HepG2 (cell line): ENCODE data around the gene KLF6. TPM values are rescaled to one million over a fixed set of nuclear protein-coding genes. Genes with fewer than 3 reads are reported as not detected.

Experiments used
- BCL6 ChIP-seq: IDR thresholded peaks from 2 replicates; pipeline ENCODE4 v1.6.1; 2016; ENCODE audit warnings: missing genetic modification reagents, missing compliant biosample characterization
- BORCS8-MEF2B ChIP-seq: sonication (generic); formaldehyde crosslinking; IDR thresholded peaks from 2 replicates; pipeline ENCODE4 v1.8.0; 2022; ENCODE audit warnings: mild to moderate bottlenecking, missing genetic modification reagents
- GABPB1 ChIP-seq: IDR thresholded peaks from 2 replicates; pipeline ENCODE4 v1.6.1; 2016; ENCODE audit warnings: mild to moderate bottlenecking, missing genetic modification reagents, moderate library complexity, missing compliant biosample characterization
- HNRNPL ChIP-seq: fragments of 200-400 bp; formaldehyde crosslinking; IDR thresholded peaks from 2 replicates; pipeline ENCODE4 v1.6.1; 2017; ENCODE audit warnings: mild to moderate bottlenecking, low read depth, low read length
- IRF2 ChIP-seq: IDR thresholded peaks from 2 replicates; pipeline ENCODE4 v1.6.1; 2018; ENCODE audit warnings: missing genetic modification reagents, missing compliant biosample characterization
- LCORL ChIP-seq, 2 experiments: fragments of 450-650 bp in 1 of 2; sonication (generic) in 1 of 2; formaldehyde crosslinking in 1 of 2; IDR thresholded peaks; 2 replicates each; pipeline versions ENCODE4 v1.5.0 to v1.6.1; 2017 to 2020; ENCODE audit warnings: antibody characterized with exemption in 1 of 2, missing genetic modification reagents in 1 of 2
- MBD4 ChIP-seq: IDR thresholded peaks from 2 replicates; pipeline ENCODE4 v1.6.1; 2012; ENCODE audit warnings: low read length, inconsistent platforms, borderline replicate concordance
- MED1 ChIP-seq: sonication (generic); formaldehyde crosslinking; IDR thresholded peaks from 2 replicates; pipeline ENCODE4 v1.4.0; 2020; ENCODE audit warnings: missing genetic modification reagents
- MIER2 ChIP-seq: IDR thresholded peaks from 2 replicates; pipeline ENCODE4 v1.6.1; 2016; ENCODE audit warnings: missing biosample characterization, missing genetic modification reagents
- MIXL1 ChIP-seq: IDR thresholded peaks from 2 replicates; pipeline ENCODE4 v1.6.1; 2016
- RARA ChIP-seq: IDR thresholded peaks from 2 replicates; pipeline ENCODE4 v1.6.1; 2016; ENCODE audit warnings: missing genetic modification reagents, missing compliant biosample characterization
- SALL1 ChIP-seq: sonication (generic); formaldehyde crosslinking; IDR thresholded peaks from 2 replicates; pipeline ENCODE4 v1.8.0; 2022; ENCODE audit warnings: mild to moderate bottlenecking, missing genetic modification reagents
- SMC3 ChIP-seq: IDR thresholded peaks from 2 replicates; pipeline ENCODE4 v1.6.1; 2011; ENCODE audit warnings: low read length, improper control_type of control experiment
- TBX2 ChIP-seq: sonication (generic); formaldehyde crosslinking; IDR thresholded peaks from 2 replicates; pipeline ENCODE4 v1.5.0; 2020; ENCODE audit warnings: missing genetic modification reagents, mild to moderate bottlenecking, borderline replicate concordance
- ZBTB38 ChIP-seq: sonication (generic); formaldehyde crosslinking; IDR thresholded peaks from 2 replicates; pipeline ENCODE4 v1.5.1; 2020; ENCODE audit warnings: mild to moderate bottlenecking, missing genetic modification reagents
- ZNF674 ChIP-seq: sonication (generic); formaldehyde crosslinking; IDR thresholded peaks from 2 replicates; pipeline ENCODE4 v1.5.0; 2020; ENCODE audit warnings: low read depth, mild to moderate bottlenecking, missing genetic modification reagents
- polyA plus RNA-seq, 8 experiments: library from polyadenylated mRNA; depleted of rRNA in 3 of 8; stranded (reverse) in 7 of 8; unstranded in 1 of 8; fragments of >200 nt; fragmentation: Illumina TruSeq in 4 of 8; extraction: Trizol in 4 of 8; gene quantifications; 2 replicates each; pipeline versions ENCODE4 v1.2.1 to v1.2.3, GENCODE V29; 2011 to 2016; ENCODE audit warnings: low read depth in 4 of 8, missing spikeins in 1 of 8, mixed read lengths in 1 of 8; ENCODE audit not compliant: insufficient read depth in 1 of 8
- total RNA-seq, 5 experiments: library from RNA; depleted of rRNA; stranded (reverse); fragments of >200 nt; fragmentation: Illumina TruSeq; extraction: Trizol; gene quantifications; 2 replicates each; pipeline ENCODE4 v1.2.3, GENCODE V29; 2016; ENCODE audit warnings: low read depth in 1 of 5
- TF ChIP-seq, protein P1 (sequence below): sonication (generic); formaldehyde crosslinking; IDR thresholded peaks from 2 replicates; pipeline ENCODE4 v1.5.0; 2020; ENCODE audit warnings: mild to moderate bottlenecking, missing genetic modification reagents, moderate library complexity
- TF ChIP-seq, protein P2 (sequence below): sonication (generic); formaldehyde crosslinking; IDR thresholded peaks from 2 replicates; pipeline ENCODE4 v1.5.1; 2020; ENCODE audit warnings: missing genetic modification reagents, mild to moderate bottlenecking, borderline replicate concordance
- TF ChIP-seq, protein P3 (sequence below): IDR thresholded peaks from 2 replicates; pipeline ENCODE4 v1.4.0; 2020; ENCODE audit warnings: mild to moderate bottlenecking, missing genetic modification reagents
- TF ChIP-seq, protein P4 (sequence below): sonication (generic); formaldehyde crosslinking; IDR thresholded peaks from 2 replicates; pipeline ENCODE4 v1.4.0; 2020; ENCODE audit warnings: missing genetic modification reagents, borderline replicate concordance

Gene KLF6
- total and polyA plus RNA-seq, 2 of the 13 experiments (the other 11 are each of a cell fraction or from before 2014, with no cell fraction given): 27.0 to 71.9 TPM

- TF ChIP-seq ZBTB38 (CRISPR knock-in tag) (0 out of 2 replicates have a peak, but pooled peaks have one; percentile 43), LCORL (IDR thresholded peaks at IDR 0.05) (no peak), LCORL (CRISPR knock-in tag; IDR thresholded peaks at IDR 0.05) (no peak), IRF2 (CRISPR knock-in tag) (0 out of 2 replicates have a peak, but pooled peaks have one; percentile 55), SMC3 (peak; percentile 66), GABPB1 (CRISPR knock-in tag) (peak; percentile 32; the same call in 1 of the 2 replicates), MED1 (CRISPR knock-in tag) (0 out of 2 replicates have a peak, but pooled peaks have one; percentile 51), RARA (0 out of 2 replicates have a peak, but pooled peaks have one; percentile 12), HNRNPL (0 out of 2 replicates have a peak, but pooled peaks have one; percentile 43), BCL6 (CRISPR knock-in tag) (0 out of 2 replicates have a peak, but pooled peaks have one; percentile 13), TBX2 (CRISPR knock-in tag) (peak; percentile 63; the same call in 1 of the 2 replicates), MBD4 (no peak), SALL1 (peak; percentile 48; the same call in 1 of the 2 replicates), MIER2 (CRISPR knock-in tag) (no peak), ZNF674 (CRISPR knock-in tag) (no peak), MIXL1 (peak; percentile 21; the same call in 1 of the 2 replicates), BORCS8-MEF2B (CRISPR knock-in tag) (peak; percentile 38; the same call in 1 of the 2 replicates)
- TF ChIP-seq, protein P1, sequence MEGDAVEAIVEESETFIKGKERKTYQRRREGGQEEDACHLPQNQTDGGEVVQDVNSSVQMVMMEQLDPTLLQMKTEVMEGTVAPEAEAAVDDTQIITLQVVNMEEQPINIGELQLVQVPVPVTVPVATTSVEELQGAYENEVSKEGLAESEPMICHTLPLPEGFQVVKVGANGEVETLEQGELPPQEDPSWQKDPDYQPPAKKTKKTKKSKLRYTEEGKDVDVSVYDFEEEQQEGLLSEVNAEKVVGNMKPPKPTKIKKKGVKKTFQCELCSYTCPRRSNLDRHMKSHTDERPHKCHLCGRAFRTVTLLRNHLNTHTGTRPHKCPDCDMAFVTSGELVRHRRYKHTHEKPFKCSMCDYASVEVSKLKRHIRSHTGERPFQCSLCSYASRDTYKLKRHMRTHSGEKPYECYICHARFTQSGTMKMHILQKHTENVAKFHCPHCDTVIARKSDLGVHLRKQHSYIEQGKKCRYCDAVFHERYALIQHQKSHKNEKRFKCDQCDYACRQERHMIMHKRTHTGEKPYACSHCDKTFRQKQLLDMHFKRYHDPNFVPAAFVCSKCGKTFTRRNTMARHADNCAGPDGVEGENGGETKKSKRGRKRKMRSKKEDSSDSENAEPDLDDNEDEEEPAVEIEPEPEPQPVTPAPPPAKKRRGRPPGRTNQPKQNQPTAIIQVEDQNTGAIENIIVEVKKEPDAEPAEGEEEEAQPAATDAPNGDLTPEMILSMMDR (CRISPR knock-in tag): peak; percentile 92
- TF ChIP-seq, protein P2, sequence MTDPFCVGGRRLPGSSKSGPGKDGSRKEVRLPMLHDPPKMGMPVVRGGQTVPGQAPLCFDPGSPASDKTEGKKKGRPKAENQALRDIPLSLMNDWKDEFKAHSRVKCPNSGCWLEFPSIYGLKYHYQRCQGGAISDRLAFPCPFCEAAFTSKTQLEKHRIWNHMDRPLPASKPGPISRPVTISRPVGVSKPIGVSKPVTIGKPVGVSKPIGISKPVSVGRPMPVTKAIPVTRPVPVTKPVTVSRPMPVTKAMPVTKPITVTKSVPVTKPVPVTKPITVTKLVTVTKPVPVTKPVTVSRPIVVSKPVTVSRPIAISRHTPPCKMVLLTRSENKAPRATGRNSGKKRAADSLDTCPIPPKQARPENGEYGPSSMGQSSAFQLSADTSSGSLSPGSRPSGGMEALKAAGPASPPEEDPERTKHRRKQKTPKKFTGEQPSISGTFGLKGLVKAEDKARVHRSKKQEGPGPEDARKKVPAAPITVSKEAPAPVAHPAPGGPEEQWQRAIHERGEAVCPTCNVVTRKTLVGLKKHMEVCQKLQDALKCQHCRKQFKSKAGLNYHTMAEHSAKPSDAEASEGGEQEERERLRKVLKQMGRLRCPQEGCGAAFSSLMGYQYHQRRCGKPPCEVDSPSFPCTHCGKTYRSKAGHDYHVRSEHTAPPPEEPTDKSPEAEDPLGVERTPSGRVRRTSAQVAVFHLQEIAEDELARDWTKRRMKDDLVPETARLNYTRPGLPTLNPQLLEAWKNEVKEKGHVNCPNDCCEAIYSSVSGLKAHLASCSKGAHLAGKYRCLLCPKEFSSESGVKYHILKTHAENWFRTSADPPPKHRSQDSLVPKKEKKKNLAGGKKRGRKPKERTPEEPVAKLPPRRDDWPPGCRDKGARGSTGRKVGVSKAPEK: no peak
- TF ChIP-seq, protein P3, sequence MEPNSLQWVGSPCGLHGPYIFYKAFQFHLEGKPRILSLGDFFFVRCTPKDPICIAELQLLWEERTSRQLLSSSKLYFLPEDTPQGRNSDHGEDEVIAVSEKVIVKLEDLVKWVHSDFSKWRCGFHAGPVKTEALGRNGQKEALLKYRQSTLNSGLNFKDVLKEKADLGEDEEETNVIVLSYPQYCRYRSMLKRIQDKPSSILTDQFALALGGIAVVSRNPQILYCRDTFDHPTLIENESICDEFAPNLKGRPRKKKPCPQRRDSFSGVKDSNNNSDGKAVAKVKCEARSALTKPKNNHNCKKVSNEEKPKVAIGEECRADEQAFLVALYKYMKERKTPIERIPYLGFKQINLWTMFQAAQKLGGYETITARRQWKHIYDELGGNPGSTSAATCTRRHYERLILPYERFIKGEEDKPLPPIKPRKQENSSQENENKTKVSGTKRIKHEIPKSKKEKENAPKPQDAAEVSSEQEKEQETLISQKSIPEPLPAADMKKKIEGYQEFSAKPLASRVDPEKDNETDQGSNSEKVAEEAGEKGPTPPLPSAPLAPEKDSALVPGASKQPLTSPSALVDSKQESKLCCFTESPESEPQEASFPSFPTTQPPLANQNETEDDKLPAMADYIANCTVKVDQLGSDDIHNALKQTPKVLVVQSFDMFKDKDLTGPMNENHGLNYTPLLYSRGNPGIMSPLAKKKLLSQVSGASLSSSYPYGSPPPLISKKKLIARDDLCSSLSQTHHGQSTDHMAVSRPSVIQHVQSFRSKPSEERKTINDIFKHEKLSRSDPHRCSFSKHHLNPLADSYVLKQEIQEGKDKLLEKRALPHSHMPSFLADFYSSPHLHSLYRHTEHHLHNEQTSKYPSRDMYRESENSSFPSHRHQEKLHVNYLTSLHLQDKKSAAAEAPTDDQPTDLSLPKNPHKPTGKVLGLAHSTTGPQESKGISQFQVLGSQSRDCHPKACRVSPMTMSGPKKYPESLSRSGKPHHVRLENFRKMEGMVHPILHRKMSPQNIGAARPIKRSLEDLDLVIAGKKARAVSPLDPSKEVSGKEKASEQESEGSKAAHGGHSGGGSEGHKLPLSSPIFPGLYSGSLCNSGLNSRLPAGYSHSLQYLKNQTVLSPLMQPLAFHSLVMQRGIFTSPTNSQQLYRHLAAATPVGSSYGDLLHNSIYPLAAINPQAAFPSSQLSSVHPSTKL (CRISPR knock-in tag): peak; percentile 35; the same call in 1 of the 2 replicates
- TF ChIP-seq, protein P4, sequence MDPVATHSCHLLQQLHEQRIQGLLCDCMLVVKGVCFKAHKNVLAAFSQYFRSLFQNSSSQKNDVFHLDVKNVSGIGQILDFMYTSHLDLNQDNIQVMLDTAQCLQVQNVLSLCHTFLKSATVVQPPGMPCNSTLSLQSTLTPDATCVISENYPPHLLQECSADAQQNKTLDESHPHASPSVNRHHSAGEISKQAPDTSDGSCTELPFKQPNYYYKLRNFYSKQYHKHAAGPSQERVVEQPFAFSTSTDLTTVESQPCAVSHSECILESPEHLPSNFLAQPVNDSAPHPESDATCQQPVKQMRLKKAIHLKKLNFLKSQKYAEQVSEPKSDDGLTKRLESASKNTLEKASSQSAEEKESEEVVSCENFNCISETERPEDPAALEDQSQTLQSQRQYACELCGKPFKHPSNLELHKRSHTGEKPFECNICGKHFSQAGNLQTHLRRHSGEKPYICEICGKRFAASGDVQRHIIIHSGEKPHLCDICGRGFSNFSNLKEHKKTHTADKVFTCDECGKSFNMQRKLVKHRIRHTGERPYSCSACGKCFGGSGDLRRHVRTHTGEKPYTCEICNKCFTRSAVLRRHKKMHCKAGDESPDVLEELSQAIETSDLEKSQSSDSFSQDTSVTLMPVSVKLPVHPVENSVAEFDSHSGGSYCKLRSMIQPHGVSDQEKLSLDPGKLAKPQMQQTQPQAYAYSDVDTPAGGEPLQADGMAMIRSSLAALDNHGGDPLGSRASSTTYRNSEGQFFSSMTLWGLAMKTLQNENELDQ (CRISPR knock-in tag): no peak
Measured at GRCh38 chr10:3735175-3735574, 49.8 kb downstream of the KLF6 start (continued).
